Astrocyte of the cerebellum (primary cell): ENCODE measurements around the gene JUN.

ENCODE experiments used
- DNase-seq: peaks from one replicate; pipeline ENCODE4 v3.0.0-alpha.2; 2011; ENCODE audit warnings: low read depth
- H3K4me3 ChIP-seq: 2 replicates; pipeline ENCODE4 v1.5.1; 2011; ENCODE audit warnings: mild to moderate bottlenecking, low read depth, low read length, moderate library complexity
- CTCF ChIP-seq: IDR thresholded peaks from 2 replicates; pipeline ENCODE4 v1.5.1; 2012; ENCODE audit warnings: low read length, low read depth, moderate library complexity, mild to moderate bottlenecking; ENCODE audit errors: missing control alignments
- in situ Hi-C: cut with HindIII; loops from 2 replicates; pipeline ENCODE4 v1.10.0; 2017; ENCODE audit warnings: low sequenced_read_pairs

JUN gene

GRCh38 chr1:58783993-58784757 lies at the start of gene JUN:
Gene JUN, minus strand, starts transcription at chr1:58784047. Its CDS starts 977 bp downstream, at chr1:58783070.
- DNase-seq = peak; percentile 99
- no peak for TF ChIP-seq CTCF
- in situ Hi-C loops = loop anchor here (10.0 kb wide), 1 partner anchor 371 kb away; no protein-coding TSS in a partner anchor
- peak within 1 kb of the TSS; percentile 92 for H3K4me3 ChIP-seq

GRCh38 chr1:58833166-58833565 lies 49.3 kb upstream of the JUN start:
- DNase-seq = no peak
- in situ Hi-C loops = no loop called here
- TF ChIP-seq CTCF = no peak
- no peak overlapping the region for H3K4me3 ChIP-seq

GRCh38 chr1:58830291-58830690 lies 46.4 kb upstream of the JUN start:
- TF ChIP-seq CTCF = no peak
- in situ Hi-C loops = no loop called here
- no peak for DNase-seq
- no peak overlapping the region for H3K4me3 ChIP-seq

GRCh38 chr1:58829866-58830265 lies 46.0 kb upstream of the JUN start:
- TF ChIP-seq CTCF = no peak
- DNase-seq = no peak
- in situ Hi-C loops = no loop called here
- H3K4me3 ChIP-seq = no peak overlapping the region

GRCh38 chr1:58827298-58827697 lies 43.5 kb upstream of the JUN start:
- H3K4me3 ChIP-seq = no peak overlapping the region
- in situ Hi-C loops = no loop called here
- no peak for TF ChIP-seq CTCF
- DNase-seq = no peak

GRCh38 chr1:58824753-58825389 lies 41.0 kb upstream of the JUN start:
- TF ChIP-seq CTCF = no peak
- in situ Hi-C loops = loop anchor here (5.0 kb wide), 1 partner anchor 142 kb away; no protein-coding TSS in a partner anchor
- DNase-seq = no peak
- H3K4me3 ChIP-seq = no peak overlapping the region
